ENCODE data around the gene UGT1A8.

The UGT1A8 gene

GRCh38 chr2:233794128-233794658, 176.8 kb downstream of the UGT1A8 start:
- no peak for TF ChIP-seq POLR2A (IDR thresholded peaks at IDR 0.05; ENCODE audit: low read length)
- TF ChIP-seq GATA1 (IDR thresholded peaks at IDR 0.05; ENCODE audit: low read depth, low read length) = no peak
- no peak for DNase-seq

- TF ChIP-seq GATA1 (IDR thresholded peaks at IDR 0.05; ENCODE audit: low read depth, low read length) (no peak), POLR2A (IDR thresholded peaks at IDR 0.05; ENCODE audit: low read length) (no peak)
- DNase-seq = no peak
Measured at GRCh38 chr2:233795735-233796171, 178.3 kb downstream of the UGT1A8 start.

- no peak for DNase-seq
- TF ChIP-seq GATA1 (IDR thresholded peaks at IDR 0.05; ENCODE audit: low read depth, low read length) = no peak
Measured at GRCh38 chr2:233796254-233796653, 178.8 kb downstream of the UGT1A8 start.

GRCh38 chr2:233798335-233799086, 181.1 kb downstream of the UGT1A8 start:
- TF ChIP-seq POLR2A (IDR thresholded peaks at IDR 0.05; ENCODE audit: low read length) (no peak), GATA1 (IDR thresholded peaks at IDR 0.05; ENCODE audit: low read depth, low read length) (no peak)

GRCh38 chr2:233799087-233799665, 181.7 kb downstream of the UGT1A8 start:
- TF ChIP-seq POLR2A (IDR thresholded peaks at IDR 0.05; ENCODE audit: low read length) (no peak), GATA1 (IDR thresholded peaks at IDR 0.05; ENCODE audit: low read depth, low read length) (no peak)
- no peak for DNase-seq

More at GRCh38 chr2:233798335-233799086, 181.1 kb downstream of the UGT1A8 start:
- no peak for DNase-seq

GRCh38 chr2:233799716-233800115, 182.3 kb downstream of the UGT1A8 start:
- DNase-seq = no peak
- TF ChIP-seq GATA1 (IDR thresholded peaks at IDR 0.05; ENCODE audit: low read depth, low read length) = no peak
- TF ChIP-seq POLR2A (IDR thresholded peaks at IDR 0.05; ENCODE audit: low read length) = no peak

GRCh38 chr2:233800208-233800607, 182.8 kb downstream of the UGT1A8 start:
- TF ChIP-seq GATA1 (IDR thresholded peaks at IDR 0.05; ENCODE audit: low read depth, low read length) = no peak
- no peak for TF ChIP-seq POLR2A (IDR thresholded peaks at IDR 0.05; ENCODE audit: low read length)
- no peak for DNase-seq

- TF ChIP-seq GATA1 (IDR thresholded peaks at IDR 0.05; ENCODE audit: low read depth, low read length) = no peak
- TF ChIP-seq POLR2A (IDR thresholded peaks at IDR 0.05; ENCODE audit: low read length) = no peak
- DNase-seq = no peak
Measured at GRCh38 chr2:233801357-233802131, 184.1 kb downstream of the UGT1A8 start.

GRCh38 chr2:233802132-233802815, 184.8 kb downstream of the UGT1A8 start:
- TF ChIP-seq GATA1 (IDR thresholded peaks at IDR 0.05; ENCODE audit: low read depth, low read length) (no peak), POLR2A (IDR thresholded peaks at IDR 0.05; ENCODE audit: low read length) (no peak)
- no peak for DNase-seq

- TF ChIP-seq POLR2A (IDR thresholded peaks at IDR 0.05; ENCODE audit: low read length) (no peak), GATA1 (IDR thresholded peaks at IDR 0.05; ENCODE audit: low read depth, low read length) (no peak)
- no peak for DNase-seq
Measured at GRCh38 chr2:233803292-233803911, 186.0 kb downstream of the UGT1A8 start.

- DNase-seq = no peak
- TF ChIP-seq GATA1 (IDR thresholded peaks at IDR 0.05; ENCODE audit: low read depth, low read length) (no peak), POLR2A (IDR thresholded peaks at IDR 0.05; ENCODE audit: low read length) (no peak)
Measured at GRCh38 chr2:233803994-233804393, 186.6 kb downstream of the UGT1A8 start.

GRCh38 chr2:233807215-233807865, 189.9 kb downstream of the UGT1A8 start:
- TF ChIP-seq POLR2A (IDR thresholded peaks at IDR 0.05; ENCODE audit: low read length) (no peak), GATA1 (IDR thresholded peaks at IDR 0.05; ENCODE audit: low read depth, low read length) (no peak)

More at GRCh38 chr2:233807215-233807865, 189.9 kb downstream of the UGT1A8 start:
- DNase-seq = no peak

All from erythroblast (primary cell).